Fibroblast of pulmonary artery (primary cell): Measurements from ENCODE around the gene LMBR1.
"Not testable (repeated sequence)": the region's sequence is repeated elsewhere in the genome, so short reads cannot be mapped to it uniquely, and the experiment has no call there.

Source experiments
- DNase-seq: peaks from one replicate; pipeline ENCODE4 v3.0.0-alpha.2; 2010; ENCODE audit warnings: low read depth
- H3K4me3 ChIP-seq: replicated peaks from 2 replicates; pipeline ENCODE4 v1.5.1; 2011; ENCODE audit warnings: low read depth, mild to moderate bottlenecking, control low read depth, low read length, moderate library complexity
- TF ChIP-seq, protein P1 (sequence below): IDR thresholded peaks from 2 replicates; pipeline ENCODE4 v1.5.1; 2011; ENCODE audit warnings: mild to moderate bottlenecking, control low read depth, low read length, inconsistent platforms; ENCODE audit errors: missing control alignments

LMBR1 gene

DNA sequence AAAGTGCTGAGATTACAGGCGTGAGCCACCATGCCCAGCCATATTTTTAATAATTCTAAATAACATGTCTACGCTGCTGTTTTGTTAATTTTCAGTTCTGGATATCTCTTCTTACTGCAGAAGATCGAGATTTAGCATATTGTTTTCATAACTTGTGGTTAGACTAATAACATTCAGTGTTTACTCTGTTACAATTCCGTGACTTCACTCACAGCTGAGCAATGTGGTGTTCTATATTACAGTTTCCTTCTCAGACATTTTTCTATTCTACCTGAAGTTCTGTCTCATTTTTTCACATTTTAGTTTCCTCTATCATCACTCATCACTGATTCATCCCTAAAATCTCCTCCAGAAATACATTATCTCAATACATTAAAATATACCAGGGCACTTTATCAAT lies 241.5 kb downstream of the LMBR1 start:
- TF ChIP-seq, protein P1, sequence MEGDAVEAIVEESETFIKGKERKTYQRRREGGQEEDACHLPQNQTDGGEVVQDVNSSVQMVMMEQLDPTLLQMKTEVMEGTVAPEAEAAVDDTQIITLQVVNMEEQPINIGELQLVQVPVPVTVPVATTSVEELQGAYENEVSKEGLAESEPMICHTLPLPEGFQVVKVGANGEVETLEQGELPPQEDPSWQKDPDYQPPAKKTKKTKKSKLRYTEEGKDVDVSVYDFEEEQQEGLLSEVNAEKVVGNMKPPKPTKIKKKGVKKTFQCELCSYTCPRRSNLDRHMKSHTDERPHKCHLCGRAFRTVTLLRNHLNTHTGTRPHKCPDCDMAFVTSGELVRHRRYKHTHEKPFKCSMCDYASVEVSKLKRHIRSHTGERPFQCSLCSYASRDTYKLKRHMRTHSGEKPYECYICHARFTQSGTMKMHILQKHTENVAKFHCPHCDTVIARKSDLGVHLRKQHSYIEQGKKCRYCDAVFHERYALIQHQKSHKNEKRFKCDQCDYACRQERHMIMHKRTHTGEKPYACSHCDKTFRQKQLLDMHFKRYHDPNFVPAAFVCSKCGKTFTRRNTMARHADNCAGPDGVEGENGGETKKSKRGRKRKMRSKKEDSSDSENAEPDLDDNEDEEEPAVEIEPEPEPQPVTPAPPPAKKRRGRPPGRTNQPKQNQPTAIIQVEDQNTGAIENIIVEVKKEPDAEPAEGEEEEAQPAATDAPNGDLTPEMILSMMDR, result no peak
- H3K4me3 ChIP-seq, result no peak overlapping the region
- DNase-seq, result no peak

DNA sequence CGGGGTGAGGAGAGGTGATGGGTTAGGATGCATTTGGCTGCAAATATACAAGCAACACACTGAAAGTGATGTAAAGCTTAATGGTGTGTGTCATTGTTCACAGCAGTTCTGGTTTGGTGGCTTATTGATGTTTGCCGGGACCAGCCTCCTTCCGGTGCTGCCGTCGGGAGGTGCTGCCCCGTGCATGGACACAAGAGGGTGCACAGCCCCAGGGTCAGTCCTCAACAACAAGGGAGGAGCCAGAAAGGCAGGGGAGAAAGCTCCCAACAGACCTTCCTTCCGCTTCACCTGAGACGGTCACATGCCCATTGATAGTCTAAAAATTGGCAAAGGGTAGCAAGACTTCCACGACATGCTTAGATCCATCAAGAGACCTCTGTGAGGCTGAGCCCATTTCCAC lies 242.9 kb downstream of the LMBR1 start:
- no peak overlapping the region for H3K4me3 ChIP-seq
- DNase-seq, result peak; percentile 21
- TF ChIP-seq, protein P1, result peak; percentile 30

- DNase-seq, H3K4me3 ChIP-seq: not testable (repeated sequence)
Measured at GRCh38 chr7:156647330-156647729, 245.7 kb downstream of the LMBR1 start.

- no peak for DNase-seq
- TF ChIP-seq, protein P1, result no peak
- H3K4me3 ChIP-seq, result no peak overlapping the region
Measured at GRCh38 chr7:156642306-156643045, 250.5 kb downstream of the LMBR1 start.

DNA sequence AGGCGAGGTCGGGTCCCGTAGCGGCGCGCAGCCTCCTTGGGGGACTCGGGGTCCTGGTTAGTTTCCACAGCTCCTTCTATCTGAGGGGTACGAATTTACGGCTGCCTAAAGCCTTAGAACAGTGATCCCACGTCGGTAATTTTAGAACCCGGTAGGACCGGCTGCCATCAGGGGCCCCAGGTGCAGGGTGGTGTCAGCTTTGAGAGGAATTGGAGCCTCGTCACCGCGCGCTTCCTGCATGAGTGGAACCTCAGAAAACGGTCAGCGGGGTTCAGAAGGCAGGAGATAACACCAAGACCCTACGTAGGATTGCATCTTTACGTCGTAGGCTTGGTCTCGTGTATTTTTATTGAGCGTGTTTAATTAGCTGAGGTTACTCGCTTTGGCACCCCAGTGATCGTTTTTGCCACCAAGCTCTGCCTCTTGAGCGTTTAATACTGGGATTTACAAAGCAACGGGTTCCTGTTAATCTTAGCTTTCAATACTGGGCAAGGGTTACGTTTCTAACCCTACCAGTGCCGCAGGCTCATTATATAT lies 252.0 kb downstream of the LMBR1 start:
- DNase-seq, result peak; percentile 28
- TF ChIP-seq, protein P1, result no peak

DNA sequence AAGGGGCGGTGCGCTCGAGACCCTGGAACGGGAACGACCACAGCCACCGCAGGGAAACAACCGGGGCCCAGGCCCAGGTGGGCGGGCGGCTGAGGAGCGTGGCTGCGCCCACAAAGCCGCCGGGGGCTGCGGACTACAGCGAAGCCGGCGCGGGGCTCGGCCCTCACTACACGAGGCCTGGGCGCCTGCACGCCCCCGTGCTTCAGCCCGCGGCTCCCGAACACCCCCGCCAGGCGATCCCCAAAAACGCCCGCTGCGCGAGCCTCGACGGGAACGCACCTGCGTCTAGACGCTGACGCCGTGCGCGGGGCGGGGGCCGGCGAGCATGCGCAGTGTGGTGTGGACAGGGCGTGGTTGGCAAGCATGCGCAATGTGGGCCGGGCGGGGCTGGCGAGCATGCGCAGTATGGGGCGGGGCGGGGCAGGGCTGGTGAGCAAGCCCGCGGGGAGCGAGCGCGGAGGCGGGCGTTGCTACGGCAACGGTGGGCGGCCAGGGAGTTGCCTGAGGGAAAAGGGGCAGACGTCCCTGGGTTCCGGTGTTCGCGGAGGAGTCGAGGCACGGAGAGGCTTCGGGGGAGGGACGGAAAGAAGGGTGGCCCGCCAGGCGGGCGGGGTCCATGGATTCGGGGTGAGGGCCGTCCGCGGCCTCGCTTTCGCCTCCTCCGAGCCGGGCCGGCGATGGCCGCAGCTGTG lies 252.6 kb downstream of the LMBR1 start, which contains the start of gene RNF32:
Gene RNF32 (plus strand): TSS at position 518 of the 692 bp plus-strand sequence. CDS start 3,104 bp downstream, outside the sequence.
- TF ChIP-seq, protein P1, result no peak
- H3K4me3 ChIP-seq, result peak within 1 kb of the TSS; percentile 74
- DNase-seq, result peak; percentile 92

More for the DNA sequence above, 252.0 kb downstream of the LMBR1 start:
- H3K4me3 ChIP-seq, result peak overlapping the region; percentile 74
